ENCODE measurements around the gene PSMC3.

PSMC3 gene

GRCh38 chr11:47413908-47414684 is 12.1 kb downstream of the PSMC3 start:
- in situ Hi-C loops (cut with MboI; ENCODE audit: low sequenced_read_pairs), result no loop called here

- in situ Hi-C loops (cut with MboI; ENCODE audit: low sequenced_read_pairs), result no loop called here
Measured at GRCh38 chr11:47413351-47413750, 12.9 kb downstream of the PSMC3 start.

- in situ Hi-C loops (cut with MboI; ENCODE audit: low sequenced_read_pairs), result no loop called here
Measured at GRCh38 chr11:47411884-47412746, 14.1 kb downstream of the PSMC3 start.

DNA sequence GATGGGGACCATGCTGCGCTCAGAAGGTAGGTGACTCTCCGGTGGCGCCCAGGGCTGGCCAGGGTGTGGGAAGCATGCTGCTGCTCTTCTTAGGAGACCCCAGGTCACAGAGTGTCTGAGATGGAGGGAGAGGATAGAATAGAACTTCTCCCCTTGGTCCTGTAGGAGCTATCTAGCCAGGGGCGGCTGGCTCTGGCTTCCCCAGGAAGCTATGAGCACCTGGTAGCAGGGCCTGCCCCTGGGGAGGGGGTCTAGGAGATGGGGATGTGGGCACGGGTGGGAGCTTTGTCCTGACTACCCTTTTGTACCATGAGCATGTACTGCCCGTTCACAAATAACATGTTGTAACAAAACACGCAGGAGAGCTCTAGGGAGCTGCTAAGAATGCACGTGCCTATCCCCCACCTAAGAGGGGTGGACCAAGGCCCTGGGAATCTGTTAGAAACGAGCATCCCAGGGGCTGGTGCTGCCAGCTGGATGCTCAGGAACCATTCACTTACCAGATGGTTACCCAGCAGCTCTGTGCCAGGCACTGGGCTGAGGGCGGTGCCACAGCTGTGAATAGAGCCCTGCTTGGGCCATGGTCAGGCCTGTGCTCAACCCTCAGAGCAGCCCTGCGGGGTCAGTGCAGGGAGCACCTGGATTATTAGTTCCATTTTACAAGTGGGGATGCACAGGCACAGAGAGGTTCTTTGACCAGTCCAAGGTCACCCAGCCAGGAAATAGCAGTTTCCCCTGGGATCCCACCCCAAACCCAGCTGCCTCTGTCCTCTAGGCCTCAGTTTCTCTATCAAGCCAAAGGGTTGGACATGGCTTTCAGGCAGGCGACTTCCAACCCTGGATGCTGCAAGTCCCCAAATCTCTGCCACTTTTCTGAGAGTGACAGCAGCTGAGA is 15.6 kb downstream of the PSMC3 start:
- in situ Hi-C loops (cut with MboI; ENCODE audit: low sequenced_read_pairs), result no loop called here

DNA sequence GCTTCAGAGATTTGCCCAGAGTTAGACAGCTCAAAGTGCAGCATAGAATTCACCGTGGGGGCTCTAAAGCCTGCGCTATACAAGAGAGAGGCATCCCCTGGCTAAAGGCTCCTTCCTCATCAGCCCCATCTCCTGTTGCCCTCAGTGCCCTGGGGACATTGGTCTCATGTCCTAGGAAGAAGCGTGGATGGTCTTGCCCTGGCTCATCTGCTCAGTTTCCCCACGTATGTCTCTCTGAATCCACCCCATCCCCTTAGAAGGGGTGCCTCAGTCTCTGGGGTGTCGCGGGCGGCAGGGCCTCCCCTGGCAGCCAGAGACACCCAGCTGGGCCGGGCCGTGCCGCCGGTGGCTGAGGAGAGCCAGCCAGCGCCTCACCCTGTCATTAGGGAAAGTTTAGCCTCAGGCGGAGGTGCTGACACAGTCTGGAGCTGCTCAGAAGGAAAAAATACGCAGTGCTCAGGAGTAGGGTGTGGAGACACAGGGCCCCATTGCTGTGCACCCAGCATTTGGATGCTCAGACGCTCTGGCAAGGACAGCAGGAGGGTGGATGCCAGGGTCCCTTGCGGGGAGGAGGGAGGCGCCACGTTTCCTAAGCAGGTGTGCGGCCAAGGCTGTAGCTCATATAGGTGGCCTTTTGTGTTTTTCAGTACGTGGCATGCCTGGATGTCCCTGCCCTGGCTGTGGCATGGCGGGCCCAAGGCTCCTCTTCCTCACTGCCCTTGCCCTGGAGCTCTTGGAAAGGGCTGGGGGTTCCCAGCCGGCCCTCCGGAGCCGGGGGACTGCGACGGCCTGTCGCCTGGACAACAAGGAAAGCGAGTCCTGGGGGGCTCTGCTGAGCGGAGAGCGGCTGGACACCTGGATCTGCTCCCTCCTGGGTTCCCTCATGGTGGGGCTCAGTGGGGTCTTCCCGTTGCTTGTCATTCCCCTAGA is 16.5 kb downstream of the PSMC3 start:
- in situ Hi-C loops (cut with MboI; ENCODE audit: low sequenced_read_pairs), result no loop called here

GRCh38 chr11:47408598-47409439 is 17.4 kb downstream of the PSMC3 start:
- in situ Hi-C loops (cut with MboI; ENCODE audit: low sequenced_read_pairs), result no loop called here

DNA sequence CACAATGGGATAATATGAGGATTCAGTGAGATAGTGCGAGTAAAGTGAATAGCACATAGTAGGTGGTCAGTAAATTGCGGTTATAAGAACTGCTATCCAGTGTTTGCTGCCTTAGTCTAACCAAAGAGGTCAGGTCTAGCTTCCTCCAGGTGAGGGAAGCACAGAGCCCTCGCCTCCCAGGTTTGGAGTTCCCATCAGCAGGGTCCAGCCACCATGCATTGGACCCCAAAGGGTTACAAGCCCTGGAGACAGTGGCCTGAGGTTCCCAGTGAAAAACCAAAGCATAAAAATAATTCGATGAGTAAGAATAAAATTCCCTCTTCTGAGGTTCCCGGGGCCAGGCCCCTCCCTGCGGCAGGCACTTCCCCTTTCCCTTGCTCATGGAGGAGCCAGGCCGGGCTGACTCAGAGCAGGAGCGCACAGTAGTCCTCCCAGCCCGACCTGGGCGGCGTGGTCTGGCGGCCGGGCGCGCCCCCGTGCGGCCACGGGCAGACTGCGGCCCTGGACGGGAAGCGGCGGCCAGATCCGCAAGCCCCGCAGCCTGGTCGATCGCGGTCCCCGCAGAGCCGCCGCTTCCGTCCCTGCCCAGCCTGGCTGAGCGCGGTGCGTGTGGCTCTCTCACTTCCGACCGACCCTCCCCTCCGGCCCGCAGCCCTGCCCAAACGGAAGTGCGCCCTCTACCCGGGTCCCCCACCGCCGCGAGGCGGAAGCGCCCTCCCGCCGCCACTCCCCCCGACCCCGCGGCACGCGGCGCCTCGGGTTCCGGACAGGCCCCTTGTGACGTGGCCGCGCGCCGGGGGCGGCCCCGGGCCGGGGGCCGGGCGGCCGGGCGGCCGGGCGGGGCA is 18.3 kb downstream of the PSMC3 start, which contains the start of gene SLC39A13:
Gene SLC39A13 (plus strand): TSS at position 845 of the 845 bp plus-strand sequence. CDS start 1,505 bp downstream, outside the sequence.
- in situ Hi-C loops (cut with MboI; ENCODE audit: low sequenced_read_pairs), result no loop called here

- in situ Hi-C loops (cut with MboI; ENCODE audit: low sequenced_read_pairs), result no loop called here
Measured at GRCh38 chr11:47406896-47407745, 19.1 kb downstream of the PSMC3 start.

GRCh38 chr11:47403571-47403970 is 22.7 kb downstream of the PSMC3 start:
- in situ Hi-C loops (cut with MboI; ENCODE audit: low sequenced_read_pairs), result no loop called here

DNA sequence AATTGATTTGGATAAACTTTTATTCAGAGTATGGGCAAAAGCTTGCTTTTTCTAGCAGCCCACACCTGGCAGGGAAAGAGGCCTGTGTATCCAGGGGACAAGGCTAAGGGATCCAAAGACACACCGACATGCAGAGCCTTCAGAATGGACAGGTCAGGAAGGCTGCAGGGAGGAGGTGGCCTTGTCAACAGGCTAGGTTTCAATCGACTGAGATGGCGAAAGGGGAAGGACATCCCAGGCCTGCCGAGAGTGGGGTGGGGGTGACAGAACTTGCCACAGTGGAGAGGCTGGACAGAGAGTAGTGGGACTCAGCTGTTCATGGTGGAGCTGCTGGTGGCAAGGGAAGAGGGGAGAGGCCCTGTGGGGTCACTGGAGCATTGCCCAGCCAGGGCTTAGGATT is 23.1 kb downstream of the PSMC3 start:
- in situ Hi-C loops (cut with MboI; ENCODE audit: low sequenced_read_pairs), result no loop called here

- in situ Hi-C loops (cut with MboI; ENCODE audit: low sequenced_read_pairs), result no loop called here
Measured at GRCh38 chr11:47400768-47401279, 25.4 kb downstream of the PSMC3 start.

GRCh38 chr11:47399860-47400767 is 26.1 kb downstream of the PSMC3 start:
- in situ Hi-C loops (cut with MboI; ENCODE audit: low sequenced_read_pairs), result no loop called here

DNA sequence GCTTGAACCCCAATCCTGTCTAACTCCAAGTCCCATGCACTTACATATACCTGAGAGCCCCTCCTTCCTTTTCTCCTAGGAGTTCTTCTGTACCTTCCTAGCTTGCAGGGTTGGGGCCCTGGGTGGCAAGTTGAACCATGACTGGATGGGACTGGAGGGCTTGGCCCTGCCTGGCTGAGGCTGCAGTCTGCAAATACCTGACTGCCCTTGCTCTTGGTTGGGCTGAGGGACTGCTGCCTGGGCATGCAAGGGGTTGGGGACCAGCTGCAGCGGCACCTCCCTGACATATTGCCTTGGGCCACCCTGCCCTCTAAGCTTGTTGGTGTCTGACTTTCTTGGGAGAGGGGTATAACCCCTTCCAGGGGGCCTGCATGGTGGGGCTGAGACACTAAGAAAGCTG is 27.7 kb downstream of the PSMC3 start:
- in situ Hi-C loops (cut with MboI; ENCODE audit: low sequenced_read_pairs), result no loop called here

- in situ Hi-C loops (cut with MboI; ENCODE audit: low sequenced_read_pairs), result no loop called here
Measured at GRCh38 chr11:47398011-47398410, 28.2 kb downstream of the PSMC3 start.

- in situ Hi-C loops (cut with MboI; ENCODE audit: low sequenced_read_pairs), result no loop called here
Measured at GRCh38 chr11:47396049-47396320, 30.3 kb downstream of the PSMC3 start.
